Brain microvascular endothelial cell (primary cell): Measurements from ENCODE around the gene GDF10.

Experiments
- DNase-seq: peaks from one replicate; pipeline ENCODE4 v3.0.0-alpha.2; 2020
- H3K27ac ChIP-seq: fragments of 250-450 bp; sonication (Bioruptor Pico); 2 replicates; pipeline ENCODE4 v1.5.1; 2020; ENCODE audit warnings: mild to moderate bottlenecking, moderate library complexity
- H3K27me3 ChIP-seq: fragments of 250-450 bp; sonication (Bioruptor Pico); replicated peaks from 2 replicates; pipeline ENCODE4 v1.5.1; 2020; ENCODE audit warnings: mild to moderate bottlenecking
- H3K36me3 ChIP-seq: fragments of 250-450 bp; sonication (Bioruptor Pico); replicated peaks from 2 replicates; pipeline ENCODE4 v1.5.1; 2020; ENCODE audit warnings: mild to moderate bottlenecking
- H3K4me3 ChIP-seq: 2 replicates; pipeline ENCODE4 v1.5.1; 2011; ENCODE audit warnings: low read depth, mild to moderate bottlenecking, control low read depth, low read length, moderate library complexity
- in situ Hi-C: cut with HindIII; loops from 2 replicates; pipeline ENCODE4 v1.10.0; 2017; ENCODE audit warnings: low sequenced_read_pairs, low pct_ligation_motif_present
- TF ChIP-seq, protein P1 (sequence below): IDR thresholded peaks from 2 replicates; pipeline ENCODE4 v1.5.1; 2011; ENCODE audit warnings: low read depth, mild to moderate bottlenecking, moderate library complexity, low read length, control low read depth, inconsistent platforms; ENCODE audit errors: missing control alignments

GDF10 gene

GRCh38 chr10:47258921-47259320 lies 41.1 kb upstream of the GDF10 start:
- H3K36me3 ChIP-seq, result no peaks in the 10 kb centered on the region
- no peak overlapping the region for H3K4me3 ChIP-seq
- H3K27ac ChIP-seq, result no peak overlapping the region
- TF ChIP-seq, protein P1, sequence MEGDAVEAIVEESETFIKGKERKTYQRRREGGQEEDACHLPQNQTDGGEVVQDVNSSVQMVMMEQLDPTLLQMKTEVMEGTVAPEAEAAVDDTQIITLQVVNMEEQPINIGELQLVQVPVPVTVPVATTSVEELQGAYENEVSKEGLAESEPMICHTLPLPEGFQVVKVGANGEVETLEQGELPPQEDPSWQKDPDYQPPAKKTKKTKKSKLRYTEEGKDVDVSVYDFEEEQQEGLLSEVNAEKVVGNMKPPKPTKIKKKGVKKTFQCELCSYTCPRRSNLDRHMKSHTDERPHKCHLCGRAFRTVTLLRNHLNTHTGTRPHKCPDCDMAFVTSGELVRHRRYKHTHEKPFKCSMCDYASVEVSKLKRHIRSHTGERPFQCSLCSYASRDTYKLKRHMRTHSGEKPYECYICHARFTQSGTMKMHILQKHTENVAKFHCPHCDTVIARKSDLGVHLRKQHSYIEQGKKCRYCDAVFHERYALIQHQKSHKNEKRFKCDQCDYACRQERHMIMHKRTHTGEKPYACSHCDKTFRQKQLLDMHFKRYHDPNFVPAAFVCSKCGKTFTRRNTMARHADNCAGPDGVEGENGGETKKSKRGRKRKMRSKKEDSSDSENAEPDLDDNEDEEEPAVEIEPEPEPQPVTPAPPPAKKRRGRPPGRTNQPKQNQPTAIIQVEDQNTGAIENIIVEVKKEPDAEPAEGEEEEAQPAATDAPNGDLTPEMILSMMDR, result no peak
- no peak for DNase-seq
- H3K27me3 ChIP-seq, result no peaks in the 10 kb centered on the region
- in situ Hi-C loops, result no loop called here

DNA sequence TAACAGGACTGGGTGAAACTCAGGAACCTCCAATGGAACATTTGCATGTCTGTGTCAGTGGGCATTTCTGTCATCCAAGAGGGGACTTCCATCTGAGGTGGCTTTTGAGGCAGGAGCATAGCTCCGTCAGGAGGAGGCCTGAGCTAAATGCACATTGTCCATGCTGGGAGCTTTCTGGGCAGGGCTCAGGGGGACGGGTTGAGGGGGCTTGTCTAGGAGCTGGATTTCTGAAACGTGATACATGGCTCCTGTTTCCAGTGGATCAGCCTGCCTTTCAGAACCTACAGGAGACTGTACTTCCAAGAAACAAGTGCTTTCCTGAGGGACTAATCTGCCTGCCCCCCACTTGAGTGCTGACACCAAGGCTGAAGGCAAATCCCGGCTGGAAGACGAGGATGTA lies 40.5 kb upstream of the GDF10 start:
- no peak overlapping the region for H3K4me3 ChIP-seq
- H3K27ac ChIP-seq, result no peak overlapping the region
- no peaks in the 10 kb centered on the region for H3K27me3 ChIP-seq
- H3K36me3 ChIP-seq, result no peaks in the 10 kb centered on the region
- DNase-seq, result no peak
- TF ChIP-seq, protein P1, result no peak
- in situ Hi-C loops, result no loop called here

DNA sequence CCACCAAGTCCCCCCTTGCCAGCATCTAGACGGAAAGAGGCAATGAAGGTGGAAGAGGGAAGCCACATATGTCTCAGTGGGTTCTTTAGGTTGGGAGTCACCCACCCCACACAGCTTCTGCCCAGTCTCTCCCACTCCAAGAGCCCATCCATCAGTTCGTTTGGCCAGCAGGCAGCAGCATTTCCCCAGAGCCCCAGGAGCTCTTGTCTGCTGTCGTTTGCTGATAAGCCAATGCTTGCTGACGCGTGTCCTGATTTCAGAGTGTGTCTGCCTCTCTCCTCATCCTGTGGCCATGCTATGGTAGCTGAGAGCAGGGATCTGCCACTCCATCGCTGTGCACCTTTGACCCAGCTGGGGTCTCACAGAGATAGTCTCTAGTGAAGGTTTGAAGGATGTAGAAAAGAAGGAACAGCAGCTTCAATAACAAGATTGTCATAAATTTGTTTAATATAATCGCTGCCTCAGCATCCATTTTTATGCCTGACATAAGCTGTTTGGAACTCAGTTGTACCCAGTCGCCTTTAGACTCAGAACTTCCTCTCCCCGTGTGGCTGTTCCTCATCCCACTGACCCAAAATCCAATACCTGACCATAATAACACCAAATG lies 39.4 kb upstream of the GDF10 start:
- H3K36me3 ChIP-seq, result no peaks in the 10 kb centered on the region
- TF ChIP-seq, protein P1, result peak; percentile 7
- no peak overlapping the region for H3K27ac ChIP-seq
- H3K27me3 ChIP-seq, result no peaks in the 10 kb centered on the region
- in situ Hi-C loops, result no loop called here
- no peak overlapping the region for H3K4me3 ChIP-seq
- no peak for DNase-seq

- H3K27ac ChIP-seq, result no peak overlapping the region
- TF ChIP-seq, protein P1, result no peak
- H3K27me3 ChIP-seq, result no peaks in the 10 kb centered on the region
- no peaks in the 10 kb centered on the region for H3K36me3 ChIP-seq
- no peak for DNase-seq
- in situ Hi-C loops, result no loop called here
- no peak overlapping the region for H3K4me3 ChIP-seq
Observed at GRCh38 chr10:47261121-47261520, 38.9 kb upstream of the GDF10 start.

DNA sequence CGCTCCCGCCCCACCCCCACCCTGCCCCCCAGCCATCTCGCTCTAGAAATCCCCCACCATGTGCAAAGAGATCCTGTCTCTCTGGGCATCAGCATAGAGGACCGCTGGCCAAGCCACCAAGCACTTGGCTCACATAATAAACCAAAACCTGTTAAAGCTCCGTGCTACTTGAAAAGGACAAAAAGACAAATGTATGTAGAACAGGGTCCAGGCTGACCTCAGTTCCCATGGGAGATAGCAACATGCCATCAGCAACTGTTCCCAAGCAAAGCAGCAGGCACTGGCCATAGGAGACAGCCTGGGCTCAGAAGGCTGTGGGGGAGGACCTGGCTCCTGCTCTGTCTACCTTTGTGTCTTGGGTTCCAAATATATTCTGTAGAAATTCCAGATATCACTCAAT lies 38.4 kb upstream of the GDF10 start:
- Histone ChIP-seq H3K27ac (no peak overlapping the region), H3K27me3 (no peaks in the 10 kb centered on the region), H3K4me3 (no peak overlapping the region), H3K36me3 (no peaks in the 10 kb centered on the region)
- TF ChIP-seq, protein P1, result no peak
- in situ Hi-C loops, result no loop called here
- DNase-seq, result no peak
